HL-60 (cell line): ENCODE measurements around the gene FOXO1.

ENCODE experiments used
- DNase-seq, 2 experiments: peaks; one replicate each; pipeline ENCODE4 v3.0.0-alpha.2; 2010 to 2020; ENCODE audit warnings: low read depth in 1 of 2, low spot score in 1 of 2
- H3K27ac ChIP-seq: fragments of 250-450 bp; sonication (Bioruptor Pico); replicated peaks from 2 replicates; pipeline ENCODE4 v1.5.1; 2020; ENCODE audit warnings: mild to moderate bottlenecking, moderate library complexity
- H3K27me3 ChIP-seq: fragments of 250-450 bp; sonication (Bioruptor Pico); 2 replicates; pipeline ENCODE4 v1.5.1; 2021; ENCODE audit warnings: mild to moderate bottlenecking, moderate library complexity; ENCODE audit not compliant: insufficient read depth, poor library complexity, severe bottlenecking
- H3K4me3 ChIP-seq: replicated peaks from 2 replicates; pipeline ENCODE4 v1.5.1; 2011; ENCODE audit warnings: mild to moderate bottlenecking, control low read depth, low read length; ENCODE audit not compliant: insufficient read depth
- GABPA ChIP-seq: IDR thresholded peaks from 2 replicates; pipeline ENCODE4 v1.6.1; 2012; ENCODE audit warnings: low read depth
- POLR2AphosphoS5 ChIP-seq: IDR thresholded peaks from 2 replicates; pipeline ENCODE4 v1.6.1; 2012; ENCODE audit warnings: low read depth
- SPI1 ChIP-seq: IDR thresholded peaks from 2 replicates; pipeline ENCODE4 v1.6.1; 2012; ENCODE audit warnings: low read depth, mild to moderate bottlenecking, borderline replicate concordance
- TF ChIP-seq, protein P1 (sequence below): IDR thresholded peaks from 2 replicates; pipeline ENCODE4 v1.6.1; 2012; ENCODE audit warnings: low read depth; ENCODE audit not compliant: insufficient replicate concordance
- TF ChIP-seq, protein P2 (sequence below): IDR thresholded peaks from one replicate; pipeline ENCODE4 v1.5.1; 2011; ENCODE audit warnings: low read length, control low read depth, inconsistent platforms; ENCODE audit not compliant: insufficient read depth

FOXO1 gene

DNA sequence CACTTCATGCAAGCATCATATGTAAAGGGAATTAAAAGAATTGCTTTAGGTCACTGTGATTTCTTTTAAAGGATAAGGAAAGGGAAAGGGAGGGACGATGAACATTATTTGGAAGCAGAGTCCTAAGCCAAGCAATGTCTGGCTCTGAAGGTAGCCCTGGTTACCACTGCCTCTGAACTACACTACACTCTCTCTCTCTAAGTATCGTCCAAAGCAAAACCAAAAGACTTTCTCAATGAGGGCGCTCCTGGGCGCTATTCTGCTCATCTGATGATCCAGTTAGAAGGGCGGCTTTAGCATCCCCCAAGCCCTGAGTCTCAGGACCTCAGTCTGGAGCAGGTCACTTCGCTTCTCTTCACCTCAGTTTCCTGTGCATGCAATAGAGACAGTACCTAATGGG lies 26.2 kb downstream of the FOXO1 start:
- TF ChIP-seq, protein P1, sequence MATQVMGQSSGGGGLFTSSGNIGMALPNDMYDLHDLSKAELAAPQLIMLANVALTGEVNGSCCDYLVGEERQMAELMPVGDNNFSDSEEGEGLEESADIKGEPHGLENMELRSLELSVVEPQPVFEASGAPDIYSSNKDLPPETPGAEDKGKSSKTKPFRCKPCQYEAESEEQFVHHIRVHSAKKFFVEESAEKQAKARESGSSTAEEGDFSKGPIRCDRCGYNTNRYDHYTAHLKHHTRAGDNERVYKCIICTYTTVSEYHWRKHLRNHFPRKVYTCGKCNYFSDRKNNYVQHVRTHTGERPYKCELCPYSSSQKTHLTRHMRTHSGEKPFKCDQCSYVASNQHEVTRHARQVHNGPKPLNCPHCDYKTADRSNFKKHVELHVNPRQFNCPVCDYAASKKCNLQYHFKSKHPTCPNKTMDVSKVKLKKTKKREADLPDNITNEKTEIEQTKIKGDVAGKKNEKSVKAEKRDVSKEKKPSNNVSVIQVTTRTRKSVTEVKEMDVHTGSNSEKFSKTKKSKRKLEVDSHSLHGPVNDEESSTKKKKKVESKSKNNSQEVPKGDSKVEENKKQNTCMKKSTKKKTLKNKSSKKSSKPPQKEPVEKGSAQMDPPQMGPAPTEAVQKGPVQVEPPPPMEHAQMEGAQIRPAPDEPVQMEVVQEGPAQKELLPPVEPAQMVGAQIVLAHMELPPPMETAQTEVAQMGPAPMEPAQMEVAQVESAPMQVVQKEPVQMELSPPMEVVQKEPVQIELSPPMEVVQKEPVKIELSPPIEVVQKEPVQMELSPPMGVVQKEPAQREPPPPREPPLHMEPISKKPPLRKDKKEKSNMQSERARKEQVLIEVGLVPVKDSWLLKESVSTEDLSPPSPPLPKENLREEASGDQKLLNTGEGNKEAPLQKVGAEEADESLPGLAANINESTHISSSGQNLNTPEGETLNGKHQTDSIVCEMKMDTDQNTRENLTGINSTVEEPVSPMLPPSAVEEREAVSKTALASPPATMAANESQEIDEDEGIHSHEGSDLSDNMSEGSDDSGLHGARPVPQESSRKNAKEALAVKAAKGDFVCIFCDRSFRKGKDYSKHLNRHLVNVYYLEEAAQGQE = no peak
- TF ChIP-seq POLR2AphosphoS5 = no peak
- TF ChIP-seq, protein P2, sequence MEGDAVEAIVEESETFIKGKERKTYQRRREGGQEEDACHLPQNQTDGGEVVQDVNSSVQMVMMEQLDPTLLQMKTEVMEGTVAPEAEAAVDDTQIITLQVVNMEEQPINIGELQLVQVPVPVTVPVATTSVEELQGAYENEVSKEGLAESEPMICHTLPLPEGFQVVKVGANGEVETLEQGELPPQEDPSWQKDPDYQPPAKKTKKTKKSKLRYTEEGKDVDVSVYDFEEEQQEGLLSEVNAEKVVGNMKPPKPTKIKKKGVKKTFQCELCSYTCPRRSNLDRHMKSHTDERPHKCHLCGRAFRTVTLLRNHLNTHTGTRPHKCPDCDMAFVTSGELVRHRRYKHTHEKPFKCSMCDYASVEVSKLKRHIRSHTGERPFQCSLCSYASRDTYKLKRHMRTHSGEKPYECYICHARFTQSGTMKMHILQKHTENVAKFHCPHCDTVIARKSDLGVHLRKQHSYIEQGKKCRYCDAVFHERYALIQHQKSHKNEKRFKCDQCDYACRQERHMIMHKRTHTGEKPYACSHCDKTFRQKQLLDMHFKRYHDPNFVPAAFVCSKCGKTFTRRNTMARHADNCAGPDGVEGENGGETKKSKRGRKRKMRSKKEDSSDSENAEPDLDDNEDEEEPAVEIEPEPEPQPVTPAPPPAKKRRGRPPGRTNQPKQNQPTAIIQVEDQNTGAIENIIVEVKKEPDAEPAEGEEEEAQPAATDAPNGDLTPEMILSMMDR = no peak
- no peak for TF ChIP-seq SPI1
- no peak for TF ChIP-seq GABPA
- no peak overlapping the region for H3K27ac ChIP-seq

DNA sequence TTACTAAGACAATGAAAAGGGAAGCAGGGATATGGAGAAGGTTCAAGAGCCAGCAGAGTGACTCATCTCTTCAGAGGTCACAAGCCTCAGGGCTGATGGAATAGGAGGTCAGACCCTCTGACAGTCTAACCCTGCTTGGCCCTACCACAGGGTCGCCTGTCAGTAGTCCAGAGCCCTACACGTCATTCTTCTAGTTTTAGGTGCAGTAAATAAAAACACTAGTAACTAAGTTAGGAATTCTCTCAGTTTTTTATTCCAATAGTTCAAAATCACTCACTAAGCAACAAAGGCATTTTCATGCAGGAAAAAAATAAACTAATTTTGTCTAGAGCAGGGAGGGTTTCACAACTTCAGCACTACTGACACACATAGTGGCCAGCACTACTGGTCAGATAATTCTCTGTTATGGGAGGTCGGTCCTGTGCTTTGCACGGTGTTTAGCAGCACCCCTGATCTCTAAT lies 27.2 kb downstream of the FOXO1 start:
- H3K27me3 ChIP-seq = peaks cover 5% of the 10 kb centered on the region
- no peak for DNase-seq
- H3K4me3 ChIP-seq = no peak overlapping the region
- TF ChIP-seq POLR2AphosphoS5 = no peak
- TF ChIP-seq GABPA = no peak
- no peak for TF ChIP-seq SPI1
- TF ChIP-seq, protein P1 = no peak
- TF ChIP-seq, protein P2 = no peak
- no peak overlapping the region for H3K27ac ChIP-seq

More for the DNA sequence above, 26.2 kb downstream of the FOXO1 start:
- no peak for DNase-seq
- H3K4me3 ChIP-seq = no peak overlapping the region
- peaks cover 5% of the 10 kb centered on the region for H3K27me3 ChIP-seq

GRCh38 chr13:40637643-40638042 lies 28.8 kb downstream of the FOXO1 start:
- TF ChIP-seq POLR2AphosphoS5 (no peak), SPI1 (no peak), GABPA (no peak)
- TF ChIP-seq, protein P1 = no peak
- TF ChIP-seq, protein P2 = no peak
- DNase-seq = no peak
- Histone ChIP-seq H3K27ac (no peak overlapping the region), H3K27me3 (peaks cover 7% of the 10 kb centered on the region), H3K4me3 (no peak overlapping the region)
